Smooth muscle cell (in vitro differentiated cells): ENCODE results near the gene TRAF2. TPM values are rescaled to one million over a fixed set of nuclear protein-coding genes. Genes with fewer than 3 reads are reported as not detected.

Experiments used
- DNase-seq: peaks from one replicate; lab custom pipeline; 2025; ENCODE audit not compliant: unreplicated experiment; lab: John Stamatoyannopoulos, UW
- H2AFZ ChIP-seq: fragments of 200-600 bp; sonication (generic); 2 replicates; pipeline ENCODE4 v1.6.0; 2016; ENCODE audit warnings: antibody characterized with exemption, low read depth, mild to moderate bottlenecking
- H3F3A ChIP-seq: fragments of 200-600 bp; sonication (generic); 2 replicates; pipeline ENCODE4 v1.6.0; 2017; ENCODE audit warnings: antibody characterized with exemption, low read depth
- H3K27ac ChIP-seq: fragments of 200-600 bp; sonication (generic); 2 replicates; pipeline ENCODE4 v1.5.1; 2016; ENCODE audit warnings: low read depth, mild to moderate bottlenecking
- H3K27me3 ChIP-seq: fragments of 200-600 bp; sonication (generic); 2 replicates; pipeline ENCODE4 v1.6.1; 2016; ENCODE audit warnings: low read depth, mild to moderate bottlenecking
- H3K36me3 ChIP-seq: fragments of 200-600 bp; sonication (generic); 2 replicates; pipeline ENCODE4 v1.5.1; 2016; ENCODE audit warnings: low read depth
- H3K4me1 ChIP-seq: fragments of 200-600 bp; sonication (generic); 2 replicates; pipeline ENCODE4 v1.5.1; 2016; ENCODE audit warnings: low read depth
- H3K4me2 ChIP-seq: fragments of 200-600 bp; sonication (generic); 2 replicates; pipeline ENCODE4 v1.6.0; 2016; ENCODE audit warnings: mild to moderate bottlenecking
- H3K4me3 ChIP-seq: fragments of 200-600 bp; sonication (generic); 2 replicates; pipeline ENCODE4 v1.5.1; 2016; ENCODE audit warnings: mild to moderate bottlenecking
- H3K79me2 ChIP-seq: fragments of 200-600 bp; sonication (generic); 2 replicates; pipeline ENCODE4 v1.6.0; 2016; ENCODE audit warnings: low read depth, mild to moderate bottlenecking
- H3K9ac ChIP-seq: fragments of 200-600 bp; sonication (generic); 2 replicates; pipeline ENCODE4 v1.6.0; 2016; ENCODE audit warnings: low read depth
- H3K9me3 ChIP-seq: fragments of 200-600 bp; sonication (generic); replicated peaks from 2 replicates; pipeline ENCODE4 v1.5.1; 2016; ENCODE audit warnings: low read depth
- H4K20me1 ChIP-seq: fragments of 200-600 bp; sonication (generic); 2 replicates; pipeline ENCODE4 v1.6.0; 2016; ENCODE audit warnings: low read depth
- CTCF ChIP-seq: fragments of 200-600 bp; sonication (generic); IDR thresholded peaks from 2 replicates; pipeline ENCODE4 v1.5.1; 2017; ENCODE audit warnings: borderline replicate concordance, mild to moderate bottlenecking, antibody characterized with exemption; ENCODE audit not compliant: insufficient read depth, poor library complexity, severe bottlenecking
- WGBS: methylation state at CpG from one replicate; pipeline ENCODE4 v1.1.7; 2016; ENCODE audit warnings: low lambda C conversion rate; 5-methylcytosine and 5-hydroxymethylcytosine counted together
- polyA plus RNA-seq: library from polyadenylated mRNA; unstranded; fragments of >200 nt; fragmentation: Nextera tagmentation; extraction: Ambion mirVana; gene quantifications from 2 replicates; pipeline ENCODE4 v1.2.1, GENCODE V29; 2016
- total RNA-seq: library from RNA; depleted of rRNA; stranded (reverse); fragments of >200 nt; gene quantifications from 2 replicates; pipeline ENCODE4 v1.2.3, GENCODE V29; 2014

TRAF2 gene
- total and polyA plus RNA-seq, 2 experiments from 2014 or later, result 7.0 to 15.9 TPM

- Histone ChIP-seq H3K36me3 (no peaks in the 10 kb centered on the region), H3K9me3 (no peaks in the 10 kb centered on the region), H3K79me2 (peaks cover 14% of the 10 kb centered on the region), H4K20me1 (peaks cover 13% of the 10 kb centered on the region), H3F3A (no peaks in the 10 kb centered on the region), H3K27ac (peak overlapping the region; percentile 86), H3K4me2 (peak overlapping the region; percentile 100), H3K4me3 (peak overlapping the region; percentile 93), H2AFZ (no peak overlapping the region), H3K9ac (peak overlapping the region; percentile 73), H3K4me1 (peaks cover 11% of the 10 kb centered on the region), H3K27me3 (no peaks in the 10 kb centered on the region)
- no peak for DNase-seq
- no peak for TF ChIP-seq CTCF
- 71% methylated on average over 39 of the region's 43 CpGs for WGBS
These were observed 36.1 kb upstream of the TRAF2 start for GRCh38 chr9:136849960-136850865.

GRCh38 chr9:136850866-136851775 is 35.2 kb upstream of the TRAF2 start:
- Histone ChIP-seq H3K4me3 (no peak overlapping the region), H3K9ac (no peak overlapping the region), H3K79me2 (peaks cover 14% of the 10 kb centered on the region), H3F3A (no peaks in the 10 kb centered on the region), H3K27ac (no peak overlapping the region), H3K4me2 (no peak overlapping the region), H3K9me3 (no peaks in the 10 kb centered on the region), H4K20me1 (peaks cover 13% of the 10 kb centered on the region), H3K27me3 (no peaks in the 10 kb centered on the region), H3K4me1 (peaks cover 11% of the 10 kb centered on the region), H2AFZ (no peak overlapping the region), H3K36me3 (no peaks in the 10 kb centered on the region)
- DNase-seq, result no peak
- no peak for TF ChIP-seq CTCF
- WGBS, result 93% methylated on average over 23 of the region's 23 CpGs

GRCh38 chr9:136851941-136852663 is 34.2 kb upstream of the TRAF2 start, which contains the start of gene MAMDC4:
Gene MAMDC4 (plus strand): TSS chr9:136852346. CDS start chr9:136852417, 71 bp downstream.
- Histone ChIP-seq H3K79me2 (peaks cover 14% of the 10 kb centered on the region), H3K9ac (no peak within 1 kb of the TSS), H3K27ac (no peak within 1 kb of the TSS), H3K4me2 (no peak within 1 kb of the TSS), H3K36me3 (no peaks in the 10 kb centered on the region), H2AFZ (no peak within 1 kb of the TSS), H3F3A (no peaks in the 10 kb centered on the region), H3K27me3 (no peaks in the 10 kb centered on the region), H3K9me3 (no peaks in the 10 kb centered on the region), H3K4me1 (peaks cover 9% of the 10 kb centered on the region), H4K20me1 (peaks cover 13% of the 10 kb centered on the region), H3K4me3 (no peak within 1 kb of the TSS)
- no peak for DNase-seq
- TF ChIP-seq CTCF, result no peak
- 98% methylated on average over 20 of the region's 23 CpGs for WGBS
